HepG2 (cell line): Measurements from ENCODE around the gene ZCCHC10.

ENCODE experiments used
- BHLHE40 ChIP-seq: IDR thresholded peaks from 2 replicates; pipeline ENCODE4 v1.6.1; 2011; ENCODE audit warnings: low read length, improper control_type of control experiment
- BRD4 ChIP-seq: sonication (generic); formaldehyde crosslinking; IDR thresholded peaks from 2 replicates; pipeline ENCODE4 v1.4.0; 2020; ENCODE audit warnings: missing genetic modification reagents
- CREB1 ChIP-seq, 2 experiments: fragments of 450-650 bp in 1 of 2; IDR thresholded peaks; 2 replicates each; pipeline ENCODE4 v1.6.1; 2016 to 2017; ENCODE audit warnings: control low read depth in 1 of 2, mild to moderate bottlenecking in 1 of 2, missing compliant biosample characterization in 1 of 2, missing genetic modification characterization in 1 of 2
- JUN ChIP-seq: sonication (generic); formaldehyde crosslinking; IDR thresholded peaks from 2 replicates; pipeline ENCODE4 v1.4.0; 2020; ENCODE audit warnings: mild to moderate bottlenecking, missing genetic modification reagents
- KDM5A ChIP-seq: fragments of 200-600 bp; sonication (generic); IDR thresholded peaks from 2 replicates; pipeline ENCODE4 v1.7.0; 2018; ENCODE audit warnings: antibody characterized with exemption, mild to moderate bottlenecking, low read length, borderline replicate concordance
- MED1 ChIP-seq: sonication (generic); formaldehyde crosslinking; IDR thresholded peaks from 2 replicates; pipeline ENCODE4 v1.4.0; 2020; ENCODE audit warnings: missing genetic modification reagents
- NR1H2 ChIP-seq: sonication (generic); formaldehyde crosslinking; IDR thresholded peaks from 2 replicates; pipeline ENCODE4 v1.8.1; 2022; ENCODE audit warnings: low read depth, missing genetic modification reagents, borderline replicate concordance
- SOX5 ChIP-seq: IDR thresholded peaks from 2 replicates; pipeline ENCODE4 v1.6.1; 2016; ENCODE audit warnings: borderline replicate concordance
- TGIF2 ChIP-seq: IDR thresholded peaks from 2 replicates; pipeline ENCODE4 v1.6.1; 2016; ENCODE audit warnings: control low read depth, missing compliant biosample characterization
- ZBTB37 ChIP-seq: sonication (generic); formaldehyde crosslinking; IDR thresholded peaks from 2 replicates; pipeline ENCODE4 v1.4.0; 2020; ENCODE audit warnings: mild to moderate bottlenecking, missing genetic modification reagents
- ZBTB42 ChIP-seq: sonication (generic); formaldehyde crosslinking; IDR thresholded peaks from 2 replicates; pipeline ENCODE4 v1.5.0; 2020; ENCODE audit warnings: mild to moderate bottlenecking, missing genetic modification reagents
- ZFAT ChIP-seq: sonication (generic); formaldehyde crosslinking; conservative IDR thresholded peaks from 2 replicates; pipeline ENCODE4 v1.8.1; 2023; ENCODE audit warnings: missing genetic modification reagents, inconsistent platforms
- ZNF501 ChIP-seq: sonication (generic); formaldehyde crosslinking; IDR thresholded peaks from 2 replicates; pipeline ENCODE4 v1.5.1; 2020; ENCODE audit warnings: mild to moderate bottlenecking, moderate library complexity, missing genetic modification reagents

- no peak for TF ChIP-seq KDM5A
- TF ChIP-seq BHLHE40: no peak
- no peak for TF ChIP-seq JUN (CRISPR knock-in tag)
- no peak for TF ChIP-seq ZBTB42 (CRISPR knock-in tag)
- no peak for TF ChIP-seq ZBTB37 (CRISPR knock-in tag)
- no peak for TF ChIP-seq TGIF2 (CRISPR knock-in tag)
- no peak for TF ChIP-seq NR1H2
- no peak for TF ChIP-seq MED1
- no peak for TF ChIP-seq BRD4 (CRISPR knock-in tag)
- TF ChIP-seq SOX5 (CRISPR knock-in tag): no peak
- no peak for TF ChIP-seq ZFAT (CRISPR knock-in tag)
- TF ChIP-seq ZNF501: no peak
- TF ChIP-seq CREB1 (IDR thresholded peaks at IDR 0.05): no peak
- no peak for TF ChIP-seq CREB1 (CRISPR knock-in tag; IDR thresholded peaks at IDR 0.05)
Measured at GRCh38 chr5:132951897-132952296, 74.5 kb downstream of the ZCCHC10 start.
